HCT116 (cell line): ENCODE data around the gene GPR61. TPM values are rescaled to one million over a fixed set of nuclear protein-coding genes. Genes with fewer than 3 reads are reported as not detected.

Experiments
- ATAC-seq: fragments of 200-7000 bp; cut with Tn5 transposase; 2 replicates; pipeline ENCODE4 v1.9.1; 2020; ENCODE audit warnings: mild to moderate bottlenecking, moderate library complexity
- BruUV-seq: library from RNA; stranded (reverse); fragments of 400-500 nt; replicated peaks from 2 replicates; lab custom pipeline; 2021; lab: Mats Ljungman, UMichigan
- CTCF ChIA-PET: fragments of 300-600 bp; sonication (Branson Sonifier 250); formaldehyde crosslinking; loops from one replicate; lab custom pipeline; 2021; ENCODE audit warnings: antibody characterized with exemption; lab: Charles Lee
- POLR2A ChIA-PET: fragments of 300-600, 350-600 bp; sonication (Branson Sonifier 250); formaldehyde crosslinking; loops from one replicate; lab custom pipeline; 2021; ENCODE audit warnings: antibody characterized with exemption; lab: Charles Lee
- RAD21 ChIA-PET, 2 experiments: fragments of 300-600 bp; sonication (Branson Sonifier 250); formaldehyde crosslinking; loops; one replicate each; lab custom pipeline; 2023; ENCODE audit warnings: low total read pairs in 2 of 2; ENCODE audit not compliant: uncharacterized antibody in 2 of 2, unreplicated experiment in 2 of 2, low non-redundant PET in 1 of 2; lab: Charles Lee
- DNase-seq: peaks from one replicate; pipeline ENCODE4 v3.0.0-alpha.2; 2010; ENCODE audit warnings: low read depth, low spot score
- H2AFZ ChIP-seq: fragments of 200-600 bp; shearing (Covaris generic), sonication (generic); 2 replicates; pipeline ENCODE4 v1.6.1; 2017; ENCODE audit warnings: low read depth, mixed run types, mixed read lengths, antibody characterized with exemption, low read length; ENCODE audit not compliant: poor library complexity, severe bottlenecking
- H3K27ac ChIP-seq: 2 replicates; pipeline ENCODE4 v1.5.1; 2012; ENCODE audit warnings: low read depth, low read length
- H3K27me3 ChIP-seq: fragments of 200-600 bp; sonication (generic); 2 replicates; pipeline ENCODE4 v1.6.1; 2016; ENCODE audit warnings: mixed run types, low read length, mixed read lengths; ENCODE audit not compliant: insufficient read depth
- H3K36me3 ChIP-seq, 2 experiments: fragments of 200-500 bp in 1 of 2; fragments of 200-600 bp in 1 of 2; sonication (Bioruptor generic) in 1 of 2; sonication (generic) in 1 of 2; 2 replicates each; pipeline versions ENCODE4 v1.5.1 to v1.6.1; 2014 to 2016; ENCODE audit warnings: low read length in 2 of 2, inconsistent platforms in 1 of 2, mixed read lengths in 1 of 2, mixed run types in 1 of 2; ENCODE audit not compliant: insufficient read depth in 2 of 2, control insufficient read depth in 1 of 2
- H3K4me1 ChIP-seq, 2 experiments: fragments of 200-600 bp in 1 of 2; sonication (generic) in 1 of 2; 2 replicates each; pipeline versions ENCODE4 v1.5.1 to v1.6.1; 2012 to 2017; ENCODE audit warnings: low read length in 2 of 2, inconsistent platforms in 1 of 2, mild to moderate bottlenecking in 1 of 2, mixed read lengths in 1 of 2, mixed run types in 1 of 2, moderate library complexity in 1 of 2; ENCODE audit not compliant: insufficient read depth in 2 of 2, control insufficient read depth in 1 of 2
- H3K4me2 ChIP-seq: fragments of 200-600 bp; sonication (generic); 2 replicates; pipeline ENCODE4 v1.6.1; 2017; ENCODE audit warnings: mixed run types, low read length, mixed read lengths
- H3K4me3 ChIP-seq, 2 experiments: fragments of 200-600 bp in 1 of 2; sonication (generic) in 1 of 2; replicated peaks in 1 of 2; 2 replicates each; pipeline ENCODE4 v1.5.1; 2011 to 2016; ENCODE audit warnings: low read length in 2 of 2, control low read depth in 1 of 2, low read depth in 1 of 2, mild to moderate bottlenecking in 1 of 2, mixed read lengths in 1 of 2, mixed run types in 1 of 2
- H3K79me2 ChIP-seq: fragments of 200-600 bp; sonication (generic); 2 replicates; pipeline ENCODE4 v1.6.1; 2017; ENCODE audit warnings: mild to moderate bottlenecking, mixed run types, low read length, moderate library complexity, mixed read lengths; ENCODE audit not compliant: insufficient read depth
- H3K9ac ChIP-seq: fragments of 200-600 bp; sonication (generic); 2 replicates; pipeline ENCODE4 v1.6.1; 2016; ENCODE audit warnings: low read length, mixed read lengths
- H3K9me2 ChIP-seq: fragments of 200-600 bp; sonication (generic), shearing (Covaris generic); 2 replicates; pipeline ENCODE4 v1.6.1; 2017; ENCODE audit warnings: mixed run types, mild to moderate bottlenecking, moderate library complexity; ENCODE audit not compliant: insufficient read depth
- H3K9me3 ChIP-seq, 2 experiments: fragments of 200-500 bp in 1 of 2; fragments of 200-600 bp in 1 of 2; sonication (Bioruptor generic) in 1 of 2; sonication (generic) in 1 of 2; 2 replicates each; pipeline ENCODE4 v1.6.1; 2014 to 2017; ENCODE audit warnings: low read length in 2 of 2, mixed read lengths in 2 of 2, inconsistent platforms in 1 of 2, low read depth in 1 of 2, mild to moderate bottlenecking in 1 of 2, mixed run types in 1 of 2, moderate library complexity in 1 of 2; ENCODE audit not compliant: control insufficient read depth in 1 of 2, insufficient read depth in 1 of 2
- H4K20me1 ChIP-seq: fragments of 200-600 bp; sonication (generic), shearing (Covaris generic); 2 replicates; pipeline ENCODE4 v1.6.1; 2017; ENCODE audit warnings: mixed run types, mild to moderate bottlenecking, moderate library complexity; ENCODE audit not compliant: insufficient read depth
- ATF3 ChIP-seq: IDR thresholded peaks from 2 replicates; pipeline ENCODE4 v1.6.1; 2012
- EZH2 ChIP-seq: fragments of 200-600 bp; sonication (generic); IDR thresholded peaks from 2 replicates; pipeline ENCODE4 v1.6.1; 2017; ENCODE audit warnings: antibody characterized with exemption, mixed run types
- EZH2phosphoT487 ChIP-seq: fragments of 200-600 bp; IDR thresholded peaks from 2 replicates; pipeline ENCODE4 v1.6.1; 2018; ENCODE audit warnings: antibody characterized with exemption, borderline replicate concordance
- FOSL1 ChIP-seq: IDR thresholded peaks from 2 replicates; pipeline ENCODE4 v1.6.1; 2012; ENCODE audit warnings: low read depth
- POLR2A ChIP-seq: IDR thresholded peaks from 2 replicates; pipeline ENCODE4 v1.7.0; 2011; ENCODE audit warnings: borderline replicate concordance; ENCODE audit not compliant: insufficient read depth, insufficient read length; ENCODE audit errors: extremely low read depth
- SIN3A ChIP-seq: IDR thresholded peaks from 2 replicates; pipeline ENCODE4 v1.6.1; 2012; ENCODE audit warnings: low read depth
- SP1 ChIP-seq: IDR thresholded peaks from 2 replicates; pipeline ENCODE4 v1.6.1; 2012; ENCODE audit warnings: low read depth
- TCF7L2 ChIP-seq: IDR thresholded peaks from 2 replicates; pipeline ENCODE4 v1.7.0; 2011; ENCODE audit warnings: borderline replicate concordance, inconsistent platforms; ENCODE audit not compliant: insufficient read depth, insufficient read length; ENCODE audit errors: extremely low read depth
- YY1 ChIP-seq: IDR thresholded peaks from 2 replicates; pipeline ENCODE4 v1.6.1; 2011; ENCODE audit warnings: low read length, low read depth, moderate library complexity, mild to moderate bottlenecking; ENCODE audit not compliant: insufficient replicate concordance; ENCODE audit errors: extremely low read depth
- ZFX ChIP-seq: fragments of 450-650 bp; IDR thresholded peaks from 2 replicates; pipeline ENCODE4 v1.6.1; 2017
- intact Hi-C: fragments of 100-400 bp; cut with micrococcal nuclease; formaldehyde crosslinking; loops from 2 replicates; pipeline ENCODE4 v1.10.0; 2022
- total RNA-seq: library from RNA; stranded (reverse); gene quantifications from one replicate; pipeline ENCODE4 v1.2.1, GENCODE V29; 2021; ENCODE audit not compliant: unreplicated experiment

The GPR61 gene
- total RNA-seq, 1 experiment from 2014 or later = not detected

GRCh38 chr1:109492779-109493178 is 46.9 kb upstream of the GPR61 start:
- no peaks in the 10 kb centered on the region; the same call in 1 of the 2 replicates for H3K79me2 ChIP-seq
- H4K20me1 ChIP-seq = no peaks in the 10 kb centered on the region
- H3K27me3 ChIP-seq = no peaks in the 10 kb centered on the region
- no peak overlapping the region for H3K4me2 ChIP-seq
- no peak overlapping the region for H3K27ac ChIP-seq
- TF ChIP-seq SIN3A = no peak
- TF ChIP-seq YY1 = no peak
- TF ChIP-seq TCF7L2 = no peak
- no peak for TF ChIP-seq EZH2
- no peak for TF ChIP-seq ATF3
- TF ChIP-seq EZH2phosphoT487 = no peak
- TF ChIP-seq FOSL1 = no peak
- ChIA-PET POLR2A (no interaction called here), RAD21 (no interaction called here), CTCF (interaction anchor here (0.8 to 7.1 kb wide), 4 partner anchors 10 to 54 kb away, joined by 3 to 146 read pairs (median 8); no protein-coding TSS in a partner anchor)
- H3K9ac ChIP-seq = no peak overlapping the region
- H3K4me1 ChIP-seq = peaks cover 10 to 14% of the 10 kb centered on the region in 2 experiments; a peak in 2 of 4 replicates
- no peak overlapping the region for H3K4me3 ChIP-seq
- peaks cover 4 to 5% of the 10 kb centered on the region in 2 experiments; a peak in 1 of 4 replicates for H3K36me3 ChIP-seq
- no peak for ATAC-seq
- H2AFZ ChIP-seq = no peak overlapping the region
- no peaks in the 10 kb centered on the region for H3K9me2 ChIP-seq
- no TSS peak for BruUV-seq
- H3K9me3 ChIP-seq = no peaks in the 10 kb centered on the region
- no peak for DNase-seq
- intact Hi-C loops = no loop called here

- H3K4me2 ChIP-seq = peak overlapping the region; percentile 63
- DNase-seq (no peak), ATAC-seq (no peak)
- no peaks in the 10 kb centered on the region for H3K9me2 ChIP-seq
- no peaks in the 10 kb centered on the region; the same call in 1 of the 2 replicates for H3K79me2 ChIP-seq
- ChIA-PET RAD21 (no interaction called here), POLR2A (interaction anchor here (0.6 to 1.6 kb wide), 2 partner anchors 20 to 67 kb away, joined by 3 to 4 read pairs; partner anchors contain the start of gene PSMA5), CTCF (interaction anchor here (1.4 to 7.1 kb wide), 5 partner anchors 9 to 53 kb away, joined by 3 to 146 read pairs (median 7); no protein-coding TSS in a partner anchor)
- no peaks in the 10 kb centered on the region for H3K27me3 ChIP-seq
- no peaks in the 10 kb centered on the region for H4K20me1 ChIP-seq
- H3K9me3 ChIP-seq = no peaks in the 10 kb centered on the region
- intact Hi-C loops = no loop called here
- BruUV-seq = no TSS peak
- H3K27ac ChIP-seq = peak overlapping the region; percentile 61; the same call in 1 of the 2 replicates
- peaks cover 10 to 14% of the 10 kb centered on the region in 2 experiments; a peak in 2 of 4 replicates for H3K4me1 ChIP-seq
- peak overlapping the region in 1 of 2 experiments; percentile 90; a peak in 1 of 4 replicates for H3K4me3 ChIP-seq
- H3K9ac ChIP-seq = peak overlapping the region; percentile 60; the same call in 1 of the 2 replicates
- H3K36me3 ChIP-seq = peaks cover 4 to 5% of the 10 kb centered on the region in 2 experiments; a peak in 1 of 4 replicates
- TF ChIP-seq EZH2phosphoT487 = no peak
- TF ChIP-seq SIN3A = no peak
- TF ChIP-seq ZFX = no peak
- no peak for TF ChIP-seq SP1
- TF ChIP-seq TCF7L2 = no peak
- no peak for TF ChIP-seq POLR2A
- TF ChIP-seq, all 23 proteins: peak for 0
- no peak overlapping the region for H2AFZ ChIP-seq
Measured at GRCh38 chr1:109493227-109493626, 46.4 kb upstream of the GPR61 start.
